Stomach (tissue), 9 donors: ENCODE data around the gene PRKCD. TPM values are rescaled to one million over a fixed set of nuclear protein-coding genes. Genes with fewer than 3 reads are reported as not detected.

Source experiments
- DNase-seq, 2 donors: peaks; one replicate each; pipeline versions ENCODE4 v3.0.0 to v3.0.0-alpha.2; 2013 to 2019
- H3K27ac ChIP-seq, 5 donors: fragments of 200-600 bp in 4 of 5; sonication (generic) in 4 of 5; one replicate each; pipeline ENCODE4 v1.5.1; 2013 to 2019; ENCODE audit warnings: mild to moderate bottlenecking in 1 of 5, moderate library complexity in 1 of 5
- H3K27me3 ChIP-seq, 3 donors: fragments of 200-600 bp; sonication (generic); one replicate each; pipeline ENCODE4 v1.5.1; 2017 to 2019; ENCODE audit warnings: mixed run types in 1 of 3
- H3K36me3 ChIP-seq, 4 donors: fragments of 200-600 bp; sonication (generic); 1 replicate in 3 of 4; 2 replicates in 1 of 4; pipeline ENCODE4 v1.5.1; 2016 to 2019
- H3K4me1 ChIP-seq, 4 donors: fragments of 200-600 bp; sonication (generic); one replicate each; pipeline ENCODE4 v1.5.1; 2016 to 2019
- H3K4me3 ChIP-seq, 4 donors: fragments of 200-600 bp; sonication (generic) in 3 of 4; one replicate each; pipeline ENCODE4 v1.5.1; 2016 to 2019; ENCODE audit warnings: mild to moderate bottlenecking in 1 of 4
- H3K9me3 ChIP-seq, 4 donors: fragments of 200-600 bp; sonication (generic); one replicate each; pipeline ENCODE4 v1.5.1; 2016 to 2019
- CTCF ChIP-seq, 7 experiments: fragments of 450-650 bp in 4 of 7; fragments of 200-600 bp in 3 of 7; sonication (generic) in 3 of 7; IDR thresholded peaks; one replicate each; pipeline ENCODE4 v1.5.1; 2016 to 2019; ENCODE audit warnings: antibody characterized with exemption in 7 of 7, control low read depth in 2 of 7, mild to moderate bottlenecking in 1 of 7
- EP300 ChIP-seq: sonication (generic); formaldehyde crosslinking; IDR thresholded peaks from one replicate; pipeline ENCODE4 v1.6.1; 2017; ENCODE audit warnings: antibody characterized with exemption
- POLR2A ChIP-seq, 4 donors: fragments of 450-650 bp; IDR thresholded peaks; one replicate each; pipeline ENCODE4 v1.6.1; 2016; ENCODE audit warnings: antibody characterized with exemption in 4 of 4, control low read depth in 2 of 4, mild to moderate bottlenecking in 1 of 4, moderate library complexity in 1 of 4
- POLR2AphosphoS5 ChIP-seq, 3 donors: sonication (generic); formaldehyde crosslinking; IDR thresholded peaks; one replicate each; pipeline ENCODE4 v1.6.1; 2016; ENCODE audit warnings: antibody characterized with exemption in 3 of 3
- WGBS, 5 donors: extraction: QIAGEN DNeasy Blood & Tissue Kit in 3 of 5; methylation state at CpG; one replicate each; pipeline versions ENCODE4 v1.1.5 to v1.1.7; 2013 to 2018; 5-methylcytosine and 5-hydroxymethylcytosine counted together
- intact Hi-C: fragments of 100-400 bp; cut with DNase I; formaldehyde crosslinking; loops from one replicate; pipeline ENCODE4 v1.15.1; 2023; ENCODE audit warnings: low total_unique reads
- polyA plus RNA-seq, 3 donors: library from polyadenylated mRNA; stranded (reverse); fragments of 200-250 nt; gene quantifications; one replicate each; pipeline ENCODE4 v1.2.3, GENCODE V29; 2013
- total RNA-seq, 5 donors: library from RNA; depleted of rRNA; stranded (reverse); fragments of >200 nt; gene quantifications; one replicate each; pipeline versions ENCODE4 v1.1.0 to v1.2.3, GENCODE V29; 2014 to 2016
- donor health status: healthy with polysubstance abuse.
- donor health status: Bipolar disorder and iron deficiency.
- donor health status: healthy.

PRKCD gene
- total and polyA plus RNA-seq, 8 donors: 15.6 to 117 (median 37.2) TPM

GRCh38 chr3:53230789-53231188 lies 69.8 kb downstream of the PRKCD start:
- TF ChIP-seq CTCF (IDR thresholded peaks at IDR 0.05): no peak
- TF ChIP-seq EP300: no peak
- TF ChIP-seq POLR2AphosphoS5 (IDR thresholded peaks at IDR 0.05): no peak
- TF ChIP-seq POLR2A (IDR thresholded peaks at IDR 0.05): no peak
- intact Hi-C loops: no loop called here
- DNase-seq: no peak
- Histone ChIP-seq H3K27me3 (no peaks in the 10 kb centered on the region), H3K4me3 (no peak overlapping the region), H3K36me3 (peaks cover 98 to 100% (median 100%) of the 10 kb centered on the region in 4 donors), H3K9me3 (no peaks in the 10 kb centered on the region), H3K27ac (no peak overlapping the region), H3K4me1 (peaks cover 4 to 6% (median 4%) of the 10 kb centered on the region in 4 donors)
- WGBS, 5 donors: 95 to 100% (median 96%) methylated on average over 3 to 5 of the region's 5 CpGs

- DNase-seq: no peak
- H3K27me3 ChIP-seq: no peaks in the 10 kb centered on the region
- H3K27ac ChIP-seq: no peak overlapping the region
- TF ChIP-seq EP300 (no peak), CTCF (IDR thresholded peaks at IDR 0.05) (no peak), POLR2AphosphoS5 (IDR thresholded peaks at IDR 0.05) (no peak), POLR2A (IDR thresholded peaks at IDR 0.05) (no peak)
- no peak overlapping the region for H3K4me3 ChIP-seq
- intact Hi-C loops: no loop called here
- peaks cover 88 to 99% (median 98%) of the 10 kb centered on the region in 4 donors for H3K36me3 ChIP-seq
- no peaks in the 10 kb centered on the region for H3K9me3 ChIP-seq
- 87 to 94% (median 89%) methylated on average over 11 to 13 of the region's 13 CpGs for WGBS, 5 donors
- peaks cover 14 to 16% (median 15%) of the 10 kb centered on the region in 4 donors for H3K4me1 ChIP-seq
Measured at GRCh38 chr3:53231532-53232511, 70.8 kb downstream of the PRKCD start.

GRCh38 chr3:53232641-53233377 lies 71.8 kb downstream of the PRKCD start:
- H3K27ac ChIP-seq: no peak overlapping the region
- intact Hi-C loops: no loop called here
- DNase-seq: no peak
- peaks cover 79 to 99% (median 97%) of the 10 kb centered on the region in 4 donors for H3K36me3 ChIP-seq
- H3K27me3 ChIP-seq: no peaks in the 10 kb centered on the region
- H3K4me1 ChIP-seq: peaks cover 24 to 26% (median 24%) of the 10 kb centered on the region in 4 donors
- H3K9me3 ChIP-seq: no peaks in the 10 kb centered on the region
- WGBS, 5 donors: 82 to 87% (median 85%) methylated on average over 14 to 18 of the region's 18 CpGs
- no peak overlapping the region for H3K4me3 ChIP-seq
- no peak for TF ChIP-seq EP300

GRCh38 chr3:53234130-53234840 lies 73.3 kb downstream of the PRKCD start:
- TF ChIP-seq CTCF (IDR thresholded peaks at IDR 0.05) (no peak), POLR2AphosphoS5 (IDR thresholded peaks at IDR 0.05) (no peak), EP300 (no peak), POLR2A (IDR thresholded peaks at IDR 0.05) (no peak)
- H3K36me3 ChIP-seq: peaks cover 71 to 99% (median 97%) of the 10 kb centered on the region in 4 donors
- 81 to 84% (median 83%) methylated on average over 14 to 15 of the region's 15 CpGs for WGBS, 5 donors
- H3K4me1 ChIP-seq: peaks cover 34 to 39% (median 37%) of the 10 kb centered on the region in 4 donors
- H3K9me3 ChIP-seq: no peaks in the 10 kb centered on the region
- H3K4me3 ChIP-seq: no peak overlapping the region
- intact Hi-C loops: no loop called here
- no peak overlapping the region for H3K27ac ChIP-seq
- no peak for DNase-seq
- no peaks in the 10 kb centered on the region for H3K27me3 ChIP-seq
